ENCODE results near the gene LYVE1. TPM values are rescaled to one million over a fixed set of nuclear protein-coding genes. Genes with fewer than 3 reads are reported as not detected.
A peak's percentile ranks its signal among the peaks of the same experiment; 100 is the strongest.

LYVE1 gene
- total and polyA plus RNA-seq, 2 donors (not counting 1 experiment from before 2014, with no cell fraction given), result not detected

DNA sequence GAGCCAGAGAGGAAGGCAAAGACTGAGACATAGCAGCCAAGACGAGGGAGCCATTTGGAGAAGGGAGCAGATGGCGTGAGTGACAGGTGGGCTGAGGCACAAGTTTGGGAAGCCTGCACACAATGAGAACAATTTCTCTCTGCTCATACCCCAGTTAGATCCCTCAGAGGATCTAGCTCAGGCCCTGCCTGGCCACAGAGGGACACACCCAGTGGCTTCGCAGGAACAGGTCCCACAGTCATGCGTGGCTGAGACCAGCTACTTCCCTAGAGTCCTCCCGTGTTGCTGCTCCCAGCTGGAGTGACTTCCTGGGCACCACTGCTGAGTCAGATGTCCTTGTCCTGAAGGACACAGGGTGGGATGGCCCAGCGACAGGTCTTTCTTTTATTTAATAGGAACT, 33.4 kb upstream of the LYVE1 start:
- Mint-ChIP-seq H3K27me3 (no peaks in the 10 kb centered on the region), H3K9me3 (ENCODE audit: insufficient read depth) (no peaks in the 10 kb centered on the region), H3K4me3 (peak overlapping the region; percentile 23), H3K27ac (peak overlapping the region; percentile 80), H3K4me1 (peaks cover 87% of the 10 kb centered on the region)
- ChIA-PET CTCF (no interaction called here), POLR2A (no interaction called here)
- H3K27me3 ChIP-seq (replicated peaks in 1 of 4; ENCODE audit: control extremely low read depth in 1 of 4, control insufficient read depth in 3 of 4, insufficient read depth in 4 of 4, low read length in 3 of 4), result no peaks in the 10 kb centered on the region
- H3K27ac ChIP-seq (ENCODE audit: low read length in 2 of 2), result peak overlapping the region in 1 of 2 donors; percentile 35
- WGBS (ENCODE audit: insufficient coverage), result 62% methylated on average over 6 of the region's 6 CpGs
- H2AFZ ChIP-seq (ENCODE audit: insufficient read depth, low read depth, low read length, poor library complexity, severe bottlenecking), result peak overlapping the region; percentile 29
- peaks cover 0 to 7% of the 10 kb centered on the region in 2 experiments for H3K36me3 ChIP-seq (replicated peaks in 1 of 2; ENCODE audit: control extremely low read depth in 1 of 2, control insufficient read depth in 1 of 2, extremely low read depth in 1 of 2, insufficient read depth in 2 of 2, low read length in 1 of 2)
- H3K9ac ChIP-seq (ENCODE audit: low read length), result no peak overlapping the region
- peak overlapping the region; percentile 35 for H3K4me2 ChIP-seq (replicated peaks; ENCODE audit: low read depth, low read length, poor library complexity, severe bottlenecking)
- TF ChIP-seq EZH2 (IDR thresholded peaks at IDR 0.05; ENCODE audit: borderline replicate concordance, insufficient read depth, low read depth, low read length, poor library complexity, severe bottlenecking), result no peak
- TF ChIP-seq, protein P1, sequence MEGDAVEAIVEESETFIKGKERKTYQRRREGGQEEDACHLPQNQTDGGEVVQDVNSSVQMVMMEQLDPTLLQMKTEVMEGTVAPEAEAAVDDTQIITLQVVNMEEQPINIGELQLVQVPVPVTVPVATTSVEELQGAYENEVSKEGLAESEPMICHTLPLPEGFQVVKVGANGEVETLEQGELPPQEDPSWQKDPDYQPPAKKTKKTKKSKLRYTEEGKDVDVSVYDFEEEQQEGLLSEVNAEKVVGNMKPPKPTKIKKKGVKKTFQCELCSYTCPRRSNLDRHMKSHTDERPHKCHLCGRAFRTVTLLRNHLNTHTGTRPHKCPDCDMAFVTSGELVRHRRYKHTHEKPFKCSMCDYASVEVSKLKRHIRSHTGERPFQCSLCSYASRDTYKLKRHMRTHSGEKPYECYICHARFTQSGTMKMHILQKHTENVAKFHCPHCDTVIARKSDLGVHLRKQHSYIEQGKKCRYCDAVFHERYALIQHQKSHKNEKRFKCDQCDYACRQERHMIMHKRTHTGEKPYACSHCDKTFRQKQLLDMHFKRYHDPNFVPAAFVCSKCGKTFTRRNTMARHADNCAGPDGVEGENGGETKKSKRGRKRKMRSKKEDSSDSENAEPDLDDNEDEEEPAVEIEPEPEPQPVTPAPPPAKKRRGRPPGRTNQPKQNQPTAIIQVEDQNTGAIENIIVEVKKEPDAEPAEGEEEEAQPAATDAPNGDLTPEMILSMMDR (IDR thresholded peaks at IDR 0.05), result no peak
- no peaks in the 10 kb centered on the region for H3K9me3 ChIP-seq (ENCODE audit: control extremely low read depth in 1 of 3, control insufficient read depth in 2 of 3, insufficient read depth in 1 of 3, low read length in 2 of 3)
- no peaks in the 10 kb centered on the region for H3K79me2 ChIP-seq (ENCODE audit: control insufficient read depth, insufficient read depth, low read length)
- peak overlapping the region in 1 of 5 experiments; percentile 0 for H3K4me3 ChIP-seq (ENCODE audit: control extremely low read depth in 1 of 5, extremely low read depth in 1 of 5, insufficient read depth in 1 of 5, low read depth in 2 of 5, low read length in 4 of 5)
- H3K4me1 ChIP-seq (ENCODE audit: control insufficient read depth in 2 of 2, insufficient read depth in 2 of 2, low read length in 2 of 2), result peaks cover 70 to 78% of the 10 kb centered on the region in 2 donors
- DNase-seq (no peak), ATAC-seq (ENCODE audit: low read depth) (no peak)
- intact Hi-C loops (cut with micrococcal nuclease), result no loop called here
- H4K20me1 ChIP-seq (ENCODE audit: control insufficient read depth, insufficient read depth, low read length, poor library complexity, severe bottlenecking), result no peaks in the 10 kb centered on the region

DNA sequence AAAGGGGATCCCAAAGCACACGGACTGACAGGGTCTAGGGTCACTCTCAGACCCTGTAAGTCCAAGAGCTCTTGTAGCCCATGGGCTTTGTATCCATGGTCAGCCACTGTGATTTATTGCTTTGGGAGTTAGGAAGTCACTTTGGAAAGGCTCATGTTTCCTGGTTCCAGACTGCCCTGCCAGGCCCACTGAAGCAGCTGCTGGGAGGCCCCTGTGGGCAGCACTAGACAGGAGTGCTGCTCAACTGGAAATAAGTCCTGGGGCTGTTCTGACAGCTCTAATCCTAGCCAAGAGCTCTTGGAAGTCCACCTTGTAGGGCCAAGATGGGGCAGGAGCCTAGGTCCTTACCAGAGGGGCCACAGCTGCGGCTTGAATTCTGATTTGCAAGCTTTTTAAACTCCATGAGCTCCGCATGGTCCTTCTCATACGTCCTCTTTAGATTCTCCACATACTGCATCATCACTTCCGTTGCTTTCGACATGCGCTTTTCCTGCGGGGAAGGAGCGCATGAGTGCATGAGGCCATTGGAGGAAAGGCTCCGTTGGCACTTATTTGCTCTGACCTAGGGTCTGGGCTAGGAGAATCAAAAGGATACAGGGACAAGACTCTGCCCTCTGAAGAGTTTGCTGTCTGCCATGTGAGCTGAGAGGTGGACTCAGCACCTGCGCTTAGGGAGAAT, 32.2 kb upstream of the LYVE1 start:
- WGBS (ENCODE audit: insufficient coverage), result 100% methylated on average over 11 of the region's 11 CpGs
- Histone ChIP-seq H3K79me2 (ENCODE audit: control insufficient read depth, insufficient read depth, low read length) (no peaks in the 10 kb centered on the region), H4K20me1 (ENCODE audit: control insufficient read depth, insufficient read depth, low read length, poor library complexity, severe bottlenecking) (no peaks in the 10 kb centered on the region), H3K4me2 (replicated peaks; ENCODE audit: low read depth, low read length, poor library complexity, severe bottlenecking) (peak overlapping the region; percentile 35), H3K27ac (ENCODE audit: low read length in 2 of 2) (no peak overlapping the region), H3K27me3 (replicated peaks in 1 of 4; ENCODE audit: control extremely low read depth in 1 of 4, control insufficient read depth in 3 of 4, insufficient read depth in 4 of 4, low read length in 3 of 4) (no peaks in the 10 kb centered on the region), H3K36me3 (replicated peaks in 1 of 2; ENCODE audit: control extremely low read depth in 1 of 2, control insufficient read depth in 1 of 2, extremely low read depth in 1 of 2, insufficient read depth in 2 of 2, low read length in 1 of 2) (peaks cover 0 to 7% of the 10 kb centered on the region in 2 experiments), H3K4me3 (ENCODE audit: control extremely low read depth in 1 of 5, extremely low read depth in 1 of 5, insufficient read depth in 1 of 5, low read depth in 2 of 5, low read length in 4 of 5) (no peak overlapping the region), H3K9me3 (ENCODE audit: control extremely low read depth in 1 of 3, control insufficient read depth in 2 of 3, insufficient read depth in 1 of 3, low read length in 2 of 3) (peaks cover 0 to 4% (median 1%) of the 10 kb centered on the region in 3 donors), H3K4me1 (ENCODE audit: control insufficient read depth in 2 of 2, insufficient read depth in 2 of 2, low read length in 2 of 2) (peaks cover 61 to 69% of the 10 kb centered on the region in 2 donors), H3K9ac (ENCODE audit: low read length) (no peak overlapping the region), H2AFZ (ENCODE audit: insufficient read depth, low read depth, low read length, poor library complexity, severe bottlenecking) (no peak overlapping the region)
- TF ChIP-seq, protein P1 (IDR thresholded peaks at IDR 0.05), result no peak
- TF ChIP-seq EZH2 (IDR thresholded peaks at IDR 0.05; ENCODE audit: borderline replicate concordance, insufficient read depth, low read depth, low read length, poor library complexity, severe bottlenecking), result no peak
- CTCF ChIA-PET, result interaction anchor here (1.0 kb wide), 1 partner anchor 187 kb away, joined by 4 read pairs; no protein-coding TSS in a partner anchor
- H3K9me3 Mint-ChIP-seq (ENCODE audit: insufficient read depth), result no peaks in the 10 kb centered on the region
- H3K4me1 Mint-ChIP-seq, result peaks cover 78% of the 10 kb centered on the region
- ATAC-seq (ENCODE audit: low read depth), result no peak
- peak overlapping the region; percentile 8 for H3K4me3 Mint-ChIP-seq
- H3K27me3 Mint-ChIP-seq, result no peaks in the 10 kb centered on the region
- POLR2A ChIA-PET, result no interaction called here
- H3K27ac Mint-ChIP-seq, result peak overlapping the region; percentile 80
- intact Hi-C loops (cut with micrococcal nuclease), result no loop called here
- no peak for DNase-seq

All from B cell (primary cell).